ENCODE results near the gene MAFG.

DNA sequence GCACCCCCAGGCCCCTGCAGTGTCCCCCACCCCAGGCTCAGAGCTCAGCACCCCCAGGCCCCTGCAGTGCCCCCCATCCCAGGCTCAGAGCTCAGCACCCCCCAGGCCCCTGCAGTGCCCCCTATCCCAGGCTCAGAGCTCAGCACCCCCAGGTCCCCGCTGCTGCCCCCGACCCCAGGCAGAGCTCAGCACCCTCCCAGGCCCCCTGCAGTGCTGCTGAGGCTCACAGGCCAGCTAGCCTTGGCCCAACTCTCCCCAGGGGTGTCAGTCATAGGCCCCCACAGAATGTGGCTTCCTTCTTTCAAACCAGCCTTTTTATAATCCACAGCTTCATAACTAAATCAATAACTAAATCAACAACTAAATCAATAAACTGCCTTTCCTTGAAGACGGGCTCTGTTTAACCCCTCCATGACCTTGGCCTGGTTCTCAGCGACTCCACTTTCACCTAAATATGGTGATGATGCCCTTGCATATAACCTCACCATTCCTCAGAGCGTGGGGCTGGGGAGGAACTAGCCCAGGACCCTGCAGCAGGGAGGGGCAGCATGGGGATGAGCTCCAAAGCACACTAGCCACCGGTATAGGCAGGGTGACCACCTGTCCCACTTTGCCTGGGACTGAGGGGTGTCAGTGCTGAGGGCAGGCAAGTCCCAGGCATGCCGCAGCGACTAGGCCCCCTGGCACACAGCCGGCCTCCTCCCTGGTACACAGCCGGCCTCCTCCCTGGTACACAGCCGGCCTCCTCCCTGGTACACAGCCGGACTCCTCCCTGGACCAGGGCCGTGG is 28.4 kb upstream of the MAFG start:
- TF ChIP-seq, protein P1, sequence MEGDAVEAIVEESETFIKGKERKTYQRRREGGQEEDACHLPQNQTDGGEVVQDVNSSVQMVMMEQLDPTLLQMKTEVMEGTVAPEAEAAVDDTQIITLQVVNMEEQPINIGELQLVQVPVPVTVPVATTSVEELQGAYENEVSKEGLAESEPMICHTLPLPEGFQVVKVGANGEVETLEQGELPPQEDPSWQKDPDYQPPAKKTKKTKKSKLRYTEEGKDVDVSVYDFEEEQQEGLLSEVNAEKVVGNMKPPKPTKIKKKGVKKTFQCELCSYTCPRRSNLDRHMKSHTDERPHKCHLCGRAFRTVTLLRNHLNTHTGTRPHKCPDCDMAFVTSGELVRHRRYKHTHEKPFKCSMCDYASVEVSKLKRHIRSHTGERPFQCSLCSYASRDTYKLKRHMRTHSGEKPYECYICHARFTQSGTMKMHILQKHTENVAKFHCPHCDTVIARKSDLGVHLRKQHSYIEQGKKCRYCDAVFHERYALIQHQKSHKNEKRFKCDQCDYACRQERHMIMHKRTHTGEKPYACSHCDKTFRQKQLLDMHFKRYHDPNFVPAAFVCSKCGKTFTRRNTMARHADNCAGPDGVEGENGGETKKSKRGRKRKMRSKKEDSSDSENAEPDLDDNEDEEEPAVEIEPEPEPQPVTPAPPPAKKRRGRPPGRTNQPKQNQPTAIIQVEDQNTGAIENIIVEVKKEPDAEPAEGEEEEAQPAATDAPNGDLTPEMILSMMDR (IDR thresholded peaks at IDR 0.05), result no peak
- no peak for TF ChIP-seq USF2 (IDR thresholded peaks at IDR 0.05; ENCODE audit: borderline replicate concordance, low read depth, low read length)
- no peak for TF ChIP-seq EP300 (IDR thresholded peaks at IDR 0.05; ENCODE audit: borderline replicate concordance in 1 of 2, low read depth in 1 of 2, low read length in 1 of 2)
- TF ChIP-seq, protein P2, sequence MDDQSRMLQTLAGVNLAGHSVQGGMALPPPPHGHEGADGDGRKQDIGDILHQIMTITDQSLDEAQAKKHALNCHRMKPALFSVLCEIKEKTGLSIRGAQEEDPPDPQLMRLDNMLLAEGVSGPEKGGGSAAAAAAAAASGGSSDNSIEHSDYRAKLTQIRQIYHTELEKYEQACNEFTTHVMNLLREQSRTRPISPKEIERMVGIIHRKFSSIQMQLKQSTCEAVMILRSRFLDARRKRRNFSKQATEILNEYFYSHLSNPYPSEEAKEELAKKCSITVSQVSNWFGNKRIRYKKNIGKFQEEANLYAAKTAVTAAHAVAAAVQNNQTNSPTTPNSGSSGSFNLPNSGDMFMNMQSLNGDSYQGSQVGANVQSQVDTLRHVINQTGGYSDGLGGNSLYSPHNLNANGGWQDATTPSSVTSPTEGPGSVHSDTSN (IDR thresholded peaks at IDR 0.05), result no peak
- TF ChIP-seq EZH2phosphoT487 (IDR thresholded peaks at IDR 0.05; ENCODE audit: borderline replicate concordance, low read depth), result no peak
- TF ChIP-seq RAD21 (IDR thresholded peaks at IDR 0.05; ENCODE audit: low read length), result no peak
- no peak for TF ChIP-seq POLR2AphosphoS5 (IDR thresholded peaks at IDR 0.05; ENCODE audit: low read depth, low read length)
- no peak for TF ChIP-seq MXI1 (IDR thresholded peaks at IDR 0.05; ENCODE audit: low read depth, low read length)
